ENCODE measurements around the gene PHYH. TPM values are rescaled to one million over a fixed set of nuclear protein-coding genes. Genes with fewer than 3 reads are reported as not detected.
"Not testable (repeated sequence)": the region's sequence is repeated elsewhere in the genome, so short reads cannot be mapped to it uniquely, and the experiment has no call there.

The PHYH gene
- total and polyA plus RNA-seq, 3 experiments from 2014 or later: 15.6 to 16.5 (median 15.7) TPM

- Histone ChIP-seq H3K4me3 (ENCODE audit: low read length) (no peak overlapping the region), H3K9me3 (ENCODE audit: low read length) (no peaks in the 10 kb centered on the region), H3K4me1 (ENCODE audit: insufficient read depth, low read length) (peaks cover 10% of the 10 kb centered on the region), H3K36me3 (ENCODE audit: insufficient read depth, low read length) (no peaks in the 10 kb centered on the region), H3K27ac (ENCODE audit: low read depth, low read length) (no peak overlapping the region), H3K27me3 (ENCODE audit: insufficient read depth, low read length, poor library complexity, severe bottlenecking) (no peaks in the 10 kb centered on the region)
- ChIA-PET POLR2A (interaction anchor here (1.1 kb wide), 1 partner anchor 38 kb away, joined by 3 read pairs; no protein-coding TSS in a partner anchor), CTCF (interaction anchor here (1.1 kb wide), 1 partner anchor 9 kb away, joined by 3 read pairs; no protein-coding TSS in a partner anchor)
- Mint-ChIP-seq H3K4me3 (peak overlapping the region in 6 of 7 donors; percentile 21 to 74 (median 59)), H3K27me3 (no peaks in the 10 kb centered on the region), H3K27ac (peak overlapping the region in 6 of 8 donors; percentile 17 to 83 (median 62)), H3K9me3 (no peaks in the 10 kb centered on the region), H3K36me3 (peaks cover 0 to 48% (median 8%) of the 10 kb centered on the region in 3 donors), H3K4me1 (peaks cover 25 to 49% (median 45%) of the 10 kb centered on the region in 3 donors)
- DNase-seq: no peak
Observed at GRCh38 chr10:13340068-13340467, 40.2 kb upstream of the PHYH start.

DNA sequence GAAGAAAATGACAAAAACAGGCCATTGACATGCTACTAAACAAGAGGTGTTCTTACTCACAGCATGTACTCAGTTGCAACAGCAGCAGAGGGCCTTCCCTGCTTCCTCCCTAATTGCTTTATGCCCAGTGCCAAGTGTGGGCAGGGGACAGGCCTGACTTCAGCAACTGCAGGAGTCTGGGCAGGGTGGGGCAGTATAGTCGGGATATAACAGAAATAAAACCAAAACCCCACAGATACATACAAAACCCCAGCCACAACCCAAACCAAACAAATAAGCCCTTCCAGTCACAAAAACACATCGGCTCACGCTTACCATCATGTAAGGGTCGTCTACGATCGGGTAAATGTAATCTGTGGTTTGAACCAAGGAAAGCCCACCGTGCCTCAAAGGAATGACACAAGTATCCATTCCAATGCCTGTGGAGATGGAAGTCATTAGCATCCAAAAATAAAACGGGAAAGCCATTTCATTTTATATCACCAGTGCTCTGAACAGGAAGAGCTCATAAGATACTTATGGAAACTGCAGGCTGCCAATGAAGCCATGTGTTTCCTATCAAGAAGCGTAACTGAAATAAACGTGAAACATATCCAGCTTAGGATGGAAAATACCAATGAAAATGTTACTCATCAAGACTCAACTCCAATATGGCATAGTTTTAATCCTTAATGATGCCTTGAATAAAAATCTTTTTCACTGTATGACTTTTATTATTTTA lies 38.7 kb upstream of the PHYH start:
- no peak for DNase-seq
- Histone ChIP-seq H3K4me3 (ENCODE audit: low read length) (no peak overlapping the region), H3K4me1 (ENCODE audit: insufficient read depth, low read length) (peaks cover 10% of the 10 kb centered on the region), H3K27me3 (ENCODE audit: insufficient read depth, low read length, poor library complexity, severe bottlenecking) (no peaks in the 10 kb centered on the region), H3K27ac (ENCODE audit: low read depth, low read length) (no peak overlapping the region), H3K36me3 (ENCODE audit: insufficient read depth, low read length) (no peaks in the 10 kb centered on the region), H3K9me3 (ENCODE audit: low read length) (no peaks in the 10 kb centered on the region)
- Mint-ChIP-seq H3K36me3 (peaks cover 0 to 56% (median 8%) of the 10 kb centered on the region in 3 donors), H3K27ac (no peak overlapping the region), H3K27me3 (no peaks in the 10 kb centered on the region), H3K4me1 (peaks cover 18 to 39% (median 32%) of the 10 kb centered on the region in 3 donors), H3K4me3 (peak overlapping the region in 1 of 7 donors; percentile 45), H3K9me3 (no peaks in the 10 kb centered on the region)
- ChIA-PET POLR2A (no interaction called here), CTCF (no interaction called here)

- no peaks in the 10 kb centered on the region for H3K36me3 ChIP-seq (ENCODE audit: insufficient read depth, low read length)
- peaks cover 18 to 38% (median 31%) of the 10 kb centered on the region in 3 donors for H3K4me1 Mint-ChIP-seq
- POLR2A ChIA-PET: no interaction called here
- peaks cover 0 to 56% (median 8%) of the 10 kb centered on the region in 3 donors for H3K36me3 Mint-ChIP-seq
- no peak overlapping the region for H3K4me3 ChIP-seq (ENCODE audit: low read length)
- no peak overlapping the region for H3K27ac ChIP-seq (ENCODE audit: low read depth, low read length)
- H3K9me3 ChIP-seq (ENCODE audit: low read length): no peaks in the 10 kb centered on the region
- CTCF ChIA-PET: no interaction called here
- H3K27ac Mint-ChIP-seq: no peak overlapping the region
- H3K27me3 Mint-ChIP-seq: no peaks in the 10 kb centered on the region
- no peaks in the 10 kb centered on the region for H3K9me3 Mint-ChIP-seq
- no peaks in the 10 kb centered on the region for H3K27me3 ChIP-seq (ENCODE audit: insufficient read depth, low read length, poor library complexity, severe bottlenecking)
- peak overlapping the region in 1 of 7 donors; percentile 45 for H3K4me3 Mint-ChIP-seq
- DNase-seq: no peak
- peaks cover 10% of the 10 kb centered on the region for H3K4me1 ChIP-seq (ENCODE audit: insufficient read depth, low read length)
Observed at GRCh38 chr10:13337827-13338196, 37.9 kb upstream of the PHYH start.

DNA sequence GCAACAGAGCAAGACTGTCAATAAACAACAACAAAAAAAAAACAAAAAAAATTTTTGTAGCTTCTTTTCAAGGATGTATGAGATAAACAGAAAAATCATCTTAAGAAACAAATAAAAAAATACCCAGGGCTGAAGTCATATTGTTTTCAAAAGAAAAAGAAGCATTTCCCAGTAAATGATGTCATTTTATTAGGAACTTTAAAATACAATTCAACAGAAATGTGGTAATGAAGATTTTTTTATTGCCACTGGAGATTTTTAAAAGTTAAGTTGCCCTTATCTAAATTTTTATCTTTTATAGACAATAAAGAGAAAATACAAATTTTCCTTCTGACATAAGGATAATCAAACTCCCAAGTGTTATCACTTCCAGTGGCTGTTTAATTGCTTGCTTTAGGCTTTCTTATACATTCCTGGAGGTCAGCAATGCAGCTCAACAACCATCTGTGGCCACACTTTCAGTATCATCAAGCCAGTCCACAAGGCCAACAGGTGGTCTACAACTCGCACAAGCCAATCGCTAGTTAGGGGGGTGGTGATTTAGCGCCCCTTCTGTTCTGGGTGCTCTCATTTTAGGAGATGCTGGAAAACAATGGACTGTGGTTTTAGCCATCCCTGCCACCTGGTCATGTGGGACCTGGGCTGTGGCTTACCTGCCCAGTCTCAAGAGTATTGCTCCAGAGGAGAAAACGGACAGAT lies 37.4 kb upstream of the PHYH start:
- no peak for DNase-seq
- ChIA-PET POLR2A (interaction anchor here (1.1 kb wide), 1 partner anchor 37 kb away, joined by 4 read pairs; the partner anchor contains the start of gene PHYH), CTCF (no interaction called here)
- H3K27me3 Mint-ChIP-seq: no peaks in the 10 kb centered on the region
- no peak overlapping the region for H3K27ac Mint-ChIP-seq
- H3K4me3 ChIP-seq (ENCODE audit: low read length): no peak overlapping the region
- peaks cover 10% of the 10 kb centered on the region for H3K4me1 ChIP-seq (ENCODE audit: insufficient read depth, low read length)
- peaks cover 0 to 60% (median 10%) of the 10 kb centered on the region in 3 donors for H3K36me3 Mint-ChIP-seq
- no peaks in the 10 kb centered on the region for H3K36me3 ChIP-seq (ENCODE audit: insufficient read depth, low read length)
- peak overlapping the region in 1 of 7 donors; percentile 59 for H3K4me3 Mint-ChIP-seq
- H3K9me3 Mint-ChIP-seq: no peaks in the 10 kb centered on the region
- H3K4me1 Mint-ChIP-seq: peaks cover 18 to 35% (median 31%) of the 10 kb centered on the region in 3 donors
- no peaks in the 10 kb centered on the region for H3K9me3 ChIP-seq (ENCODE audit: low read length)
- H3K27ac ChIP-seq (ENCODE audit: low read depth, low read length): no peak overlapping the region
- H3K27me3 ChIP-seq (ENCODE audit: insufficient read depth, low read length, poor library complexity, severe bottlenecking): no peaks in the 10 kb centered on the region

GRCh38 chr10:13335881-13336280 lies 36.0 kb upstream of the PHYH start:
- Histone ChIP-seq H3K9me3 (ENCODE audit: low read length) (no peaks in the 10 kb centered on the region), H3K27me3 (ENCODE audit: insufficient read depth, low read length, poor library complexity, severe bottlenecking) (no peaks in the 10 kb centered on the region), H3K36me3 (ENCODE audit: insufficient read depth, low read length) (peaks cover 6% of the 10 kb centered on the region), H3K27ac (ENCODE audit: low read depth, low read length) (no peak overlapping the region), H3K4me3 (ENCODE audit: low read length) (no peak overlapping the region), H3K4me1 (ENCODE audit: insufficient read depth, low read length) (peaks cover 10% of the 10 kb centered on the region)
- Mint-ChIP-seq H3K4me3 (no peak overlapping the region), H3K27me3 (no peaks in the 10 kb centered on the region), H3K4me1 (peaks cover 15 to 29% (median 28%) of the 10 kb centered on the region in 3 donors), H3K27ac (no peak overlapping the region), H3K36me3 (peaks cover 7 to 72% (median 19%) of the 10 kb centered on the region in 3 donors), H3K9me3 (no peaks in the 10 kb centered on the region)
- no peak for DNase-seq
- POLR2A ChIA-PET: no interaction called here
- CTCF ChIA-PET: no interaction called here

- Mint-ChIP-seq H3K4me1 (peaks cover 10 to 16% (median 15%) of the 10 kb centered on the region in 3 donors), H3K27me3 (no peaks in the 10 kb centered on the region), H3K36me3 (peaks cover 8 to 80% (median 17%) of the 10 kb centered on the region in 3 donors), H3K27ac (no peak overlapping the region), H3K4me3 (no peak overlapping the region), H3K9me3 (no peaks in the 10 kb centered on the region)
- no peak overlapping the region for H3K27ac ChIP-seq (ENCODE audit: low read depth, low read length)
- POLR2A ChIA-PET: no interaction called here
- no peak overlapping the region for H3K4me3 ChIP-seq (ENCODE audit: low read length)
- peaks cover 6% of the 10 kb centered on the region for H3K36me3 ChIP-seq (ENCODE audit: insufficient read depth, low read length)
- no peaks in the 10 kb centered on the region for H3K9me3 ChIP-seq (ENCODE audit: low read length)
- DNase-seq: no peak
- CTCF ChIA-PET: no interaction called here
- H3K4me1 ChIP-seq (ENCODE audit: insufficient read depth, low read length): no peaks in the 10 kb centered on the region
- H3K27me3 ChIP-seq (ENCODE audit: insufficient read depth, low read length, poor library complexity, severe bottlenecking): no peaks in the 10 kb centered on the region
Observed at GRCh38 chr10:13334556-13334955, 34.7 kb upstream of the PHYH start.

GRCh38 chr10:13331646-13332045 lies 31.8 kb upstream of the PHYH start:
- Mint-ChIP-seq H3K4me3 (no peak overlapping the region), H3K4me1 (peaks cover 0 to 2% (median 0%) of the 10 kb centered on the region in 3 donors)

GRCh38 chr10:13330980-13331379 lies 31.1 kb upstream of the PHYH start:
- peak overlapping the region in 1 of 8 donors; percentile 56 for H3K27ac Mint-ChIP-seq
- peaks cover 20% of the 10 kb centered on the region for H3K36me3 ChIP-seq (ENCODE audit: insufficient read depth, low read length)
- H3K4me3 Mint-ChIP-seq; H3K9me3 Mint-ChIP-seq; H3K27ac ChIP-seq (ENCODE audit: low read depth, low read length); H3K4me1 ChIP-seq (ENCODE audit: insufficient read depth, low read length); H3K4me3 ChIP-seq (ENCODE audit: low read length); H3K27me3 ChIP-seq (ENCODE audit: insufficient read depth, low read length, poor library complexity, severe bottlenecking); H3K9me3 ChIP-seq (ENCODE audit: low read length); H3K4me1 Mint-ChIP-seq; DNase-seq; H3K27me3 Mint-ChIP-seq; CTCF ChIA-PET: not testable (repeated sequence)
- peaks cover 8 to 85% (median 23%) of the 10 kb centered on the region in 3 donors for H3K36me3 Mint-ChIP-seq
- POLR2A ChIA-PET: interaction anchor here (0.6 kb wide), 1 partner anchor 14 kb away, joined by 7 read pairs; no protein-coding TSS in a partner anchor

More at GRCh38 chr10:13331646-13332045, 31.8 kb upstream of the PHYH start:
- ChIA-PET CTCF (no interaction called here), POLR2A (no interaction called here)
- no peaks in the 10 kb centered on the region for H3K4me1 ChIP-seq (ENCODE audit: insufficient read depth, low read length)
- Mint-ChIP-seq H3K27me3 (no peaks in the 10 kb centered on the region), H3K27ac (peak overlapping the region in 1 of 8 donors; percentile 61), H3K36me3 (peaks cover 8 to 84% (median 21%) of the 10 kb centered on the region in 3 donors), H3K9me3 (no peaks in the 10 kb centered on the region)
- no peak overlapping the region for H3K4me3 ChIP-seq (ENCODE audit: low read length)
- no peak overlapping the region for H3K27ac ChIP-seq (ENCODE audit: low read depth, low read length)
- peaks cover 20% of the 10 kb centered on the region for H3K36me3 ChIP-seq (ENCODE audit: insufficient read depth, low read length)
- no peaks in the 10 kb centered on the region for H3K9me3 ChIP-seq (ENCODE audit: low read length)
- H3K27me3 ChIP-seq (ENCODE audit: insufficient read depth, low read length, poor library complexity, severe bottlenecking): no peaks in the 10 kb centered on the region
- no peak for DNase-seq

Data from CD8-positive, alpha-beta memory T cell (primary cell).